HEK293 (cell line): ENCODE data around the gene SCLT1.
"Not testable (repeated sequence)": the region's sequence is repeated elsewhere in the genome, so short reads cannot be mapped to it uniquely, and the experiment has no call there.

ENCODE experiments used
- CTCF ChIA-PET: fragments of 350-600 bp; formaldehyde crosslinking; extraction: SDS; loops from one replicate; lab custom pipeline; 2021; ENCODE audit warnings: antibody characterized with exemption; lab: Yijun Ruan, JAX
- POLR2A ChIA-PET: fragments of 300-600 bp; formaldehyde crosslinking; extraction: SDS; loops from one replicate; lab custom pipeline; 2020; ENCODE audit warnings: antibody characterized with exemption, inconsistent platforms; lab: Yijun Ruan, JAX
- H3K27ac ChIP-seq: fragments of 200-500 bp; sonication (Bioruptor generic); 2 replicates; pipeline ENCODE4 v1.5.1; 2014; ENCODE audit warnings: low read depth, low read length, control low read depth, inconsistent platforms; ENCODE audit errors: extremely low read depth
- H3K36me3 ChIP-seq, 2 experiments: fragments of 200-500 bp in 1 of 2; sonication (Bioruptor generic) in 1 of 2; 1 replicate in 1 of 2; 2 replicates in 1 of 2; pipeline ENCODE4 v1.5.1; 2014 to 2017; ENCODE audit warnings: inconsistent platforms in 2 of 2, low read length in 2 of 2; ENCODE audit not compliant: control insufficient read depth in 2 of 2, insufficient read depth in 1 of 2
- H3K4me1 ChIP-seq: fragments of 200-500 bp; sonication (Bioruptor generic); 2 replicates; pipeline ENCODE4 v1.5.1; 2014; ENCODE audit warnings: mild to moderate bottlenecking, low read length, inconsistent platforms; ENCODE audit not compliant: control insufficient read depth, insufficient read depth
- H3K4me3 ChIP-seq: 2 replicates; pipeline ENCODE4 v1.5.1; 2011; ENCODE audit warnings: low read depth, mild to moderate bottlenecking, control low read depth, low read length, moderate library complexity
- H3K9me3 ChIP-seq: fragments of 200-500 bp; sonication (Bioruptor generic); 2 replicates; pipeline ENCODE4 v1.5.1; 2014; ENCODE audit warnings: low read depth, low read length, inconsistent platforms; ENCODE audit not compliant: control insufficient read depth, insufficient read depth
- PBX3 ChIP-seq: sonication (generic); formaldehyde crosslinking; IDR thresholded peaks from 2 replicates; pipeline ENCODE4 v1.8.1; 2022; ENCODE audit warnings: mild to moderate bottlenecking, moderate library complexity, missing genetic modification reagents
- PRDM1 ChIP-seq: fragments of 450-650 bp; formaldehyde crosslinking; IDR thresholded peaks from 2 replicates; pipeline ENCODE4; 2016; ENCODE audit warnings: missing biosample characterization, missing genetic modification characterization
- SP7 ChIP-seq: fragments of 450-650 bp; formaldehyde crosslinking; IDR thresholded peaks from 2 replicates; pipeline ENCODE4 v1.5.1; 2016; ENCODE audit warnings: missing biosample characterization, missing genetic modification characterization
- YY1 ChIP-seq: fragments of 450-650 bp; formaldehyde crosslinking; IDR thresholded peaks from 2 replicates; pipeline ENCODE4 v1.5.1; 2018; ENCODE audit warnings: missing biosample characterization, missing genetic modification characterization
- ZBTB26 ChIP-seq: fragments of 450-650 bp; formaldehyde crosslinking; optimal IDR thresholded peaks from 2 replicates; pipeline ENCODE3; 2016; ENCODE audit warnings: missing biosample characterization, mild to moderate bottlenecking, missing genetic modification characterization
- ZBTB8A ChIP-seq: fragments of 450-650 bp; formaldehyde crosslinking; IDR thresholded peaks from 2 replicates; pipeline ENCODE4 v1.5.1; 2016; ENCODE audit warnings: missing biosample characterization, missing genetic modification characterization
- ZFP69B ChIP-seq: fragments of 450-650 bp; formaldehyde crosslinking; IDR thresholded peaks from 2 replicates; pipeline ENCODE4 v1.5.1; 2016; ENCODE audit warnings: missing biosample characterization, missing genetic modification characterization
- ZNF184 ChIP-seq: fragments of 450-650 bp; IDR thresholded peaks from 2 replicates; pipeline ENCODE4 v1.5.1; 2018; ENCODE audit warnings: missing biosample characterization, mild to moderate bottlenecking, missing genetic modification characterization
- ZNF221 ChIP-seq: fragments of 450-650 bp; formaldehyde crosslinking; IDR thresholded peaks from 2 replicates; pipeline ENCODE4 v1.5.1; 2017; ENCODE audit warnings: missing biosample characterization, missing genetic modification characterization, borderline replicate concordance
- ZNF324 ChIP-seq: fragments of 450-650 bp; formaldehyde crosslinking; IDR thresholded peaks from 2 replicates; pipeline ENCODE4 v1.5.1; 2016; ENCODE audit warnings: missing biosample characterization, missing genetic modification characterization
- ZNF48 ChIP-seq: fragments of 450-650 bp; formaldehyde crosslinking; IDR thresholded peaks from 2 replicates; pipeline ENCODE4 v1.5.1; 2016; ENCODE audit warnings: missing biosample characterization, missing genetic modification characterization
- ZNF518A ChIP-seq: fragments of 450-650 bp; formaldehyde crosslinking; conservative IDR thresholded peaks from 2 replicates; pipeline ENCODE4 v1.5.1; 2016; ENCODE audit warnings: low read depth, missing biosample characterization, missing genetic modification characterization
- ZNF530 ChIP-seq: fragments of 450-650 bp; formaldehyde crosslinking; IDR thresholded peaks from 2 replicates; pipeline ENCODE4 v1.5.1; 2016; ENCODE audit warnings: low read depth, missing biosample characterization, missing genetic modification characterization
- ZNF561 ChIP-seq: fragments of 450-650 bp; IDR thresholded peaks from 2 replicates; pipeline ENCODE4 v1.5.1; 2018; ENCODE audit warnings: missing biosample characterization, missing genetic modification characterization, borderline replicate concordance
- ZNF610 ChIP-seq: fragments of 450-650 bp; formaldehyde crosslinking; IDR thresholded peaks from 2 replicates; pipeline ENCODE4 v1.5.1; 2016; ENCODE audit warnings: missing biosample characterization, missing genetic modification characterization, borderline replicate concordance
- ZNF777 ChIP-seq: fragments of 450-650 bp; formaldehyde crosslinking; IDR thresholded peaks from 2 replicates; pipeline ENCODE4 v1.5.1; 2017; ENCODE audit warnings: missing biosample characterization, missing genetic modification characterization, borderline replicate concordance
- ZNF792 ChIP-seq: fragments of 450-650 bp; formaldehyde crosslinking; IDR thresholded peaks from 2 replicates; pipeline ENCODE4 v1.5.1; 2016; ENCODE audit warnings: missing biosample characterization, missing genetic modification characterization
- ZNF837 ChIP-seq: fragments of 450-650 bp; formaldehyde crosslinking; IDR thresholded peaks from 2 replicates; pipeline ENCODE4 v1.5.1; 2016; ENCODE audit warnings: missing biosample characterization, missing genetic modification characterization

SCLT1 gene

GRCh38 chr4:129077326-129077725 is 16.0 kb downstream of the SCLT1 start:
- Histone ChIP-seq H3K9me3 (no peaks in the 10 kb centered on the region), H3K27ac (no peak overlapping the region), H3K4me3 (no peak overlapping the region), H3K36me3 (peaks cover 0 to 41% of the 10 kb centered on the region in 2 experiments; a peak in 1 of 3 replicates), H3K4me1 (no peaks in the 10 kb centered on the region)
- TF ChIP-seq ZNF837 (no peak), ZNF777 (tag by site-specific recombination) (no peak), ZNF48 (tag by site-specific recombination) (no peak), ZBTB26 (no peak), ZNF324 (no peak), ZNF561 (tag by site-specific recombination) (no peak), YY1 (no peak), SP7 (tag by site-specific recombination) (no peak), PBX3 (CRISPR knock-in tag) (no peak), ZBTB8A (no peak), ZNF184 (tag by site-specific recombination) (no peak), ZNF221 (no peak), ZNF530 (no peak), ZFP69B (no peak), ZNF518A (tag by site-specific recombination) (no peak), ZNF610 (tag by site-specific recombination) (no peak), ZNF792 (no peak), PRDM1 (tag by site-specific recombination) (no peak)
- ChIA-PET POLR2A (no interaction called here), CTCF (no interaction called here)

- CTCF ChIA-PET, H3K4me3 ChIP-seq, H3K27ac ChIP-seq, H3K9me3 ChIP-seq, POLR2A ChIA-PET, H3K4me1 ChIP-seq, H3K36me3 ChIP-seq: not testable (repeated sequence)
Measured at GRCh38 chr4:129069537-129069936, 23.8 kb downstream of the SCLT1 start.
